Measurements from ENCODE around the gene TRABD2B.

Gene TRABD2B

GRCh38 chr1:47890779-47891178 is 106.4 kb downstream of the TRABD2B start:
- H3K23ac ChIP-seq (ENCODE audit: low read length in 2 of 2) = no peak overlapping the region
- no peak overlapping the region for H2BK120ac ChIP-seq (ENCODE audit: low read depth, low read length)
- no peak overlapping the region for H3K4me2 ChIP-seq (ENCODE audit: low read length, poor library complexity, severe bottlenecking)
- 75% methylated on average over 4 of the region's 5 CpGs for WGBS
- peaks cover 5 to 18% of the 10 kb centered on the region in 2 experiments for H3K27me3 ChIP-seq (ENCODE audit: control insufficient read depth in 1 of 2, insufficient read depth in 1 of 2, low read length in 2 of 2)
- no peak overlapping the region for H2BK5ac ChIP-seq (ENCODE audit: low read depth, low read length, poor library complexity, severe bottlenecking)
- no peaks in the 10 kb centered on the region for H3K9me3 ChIP-seq (ENCODE audit: control insufficient read depth, low read length)
- H4K91ac ChIP-seq (ENCODE audit: low read length) = no peak overlapping the region
- no peaks in the 10 kb centered on the region for H3K79me1 ChIP-seq (replicated peaks; ENCODE audit: low read length, poor library complexity, severe bottlenecking)
- no peak overlapping the region for H3K18ac ChIP-seq (ENCODE audit: low read depth in 1 of 2, low read length in 2 of 2)
- no peaks in the 10 kb centered on the region for H3K36me3 ChIP-seq (ENCODE audit: control insufficient read depth in 1 of 2, insufficient read depth in 2 of 2, low read depth in 1 of 2, low read length in 2 of 2)
- H2AK5ac ChIP-seq (ENCODE audit: low read length, severe bottlenecking) = no peak overlapping the region
- no peak overlapping the region for H3K14ac ChIP-seq (ENCODE audit: low read length in 2 of 2)
- no peak overlapping the region for H3K27ac ChIP-seq (ENCODE audit: low read length, poor library complexity, severe bottlenecking)
- peaks cover 3% of the 10 kb centered on the region for H3K4me1 ChIP-seq (ENCODE audit: control insufficient read depth, insufficient read depth, low read depth, low read length)
- no peak overlapping the region for H2AFZ ChIP-seq (ENCODE audit: low read depth, low read length)
- no peak overlapping the region for H3K4me3 ChIP-seq (ENCODE audit: insufficient read depth in 1 of 2, low read depth in 1 of 2, low read length in 2 of 2)
- H4K8ac ChIP-seq (ENCODE audit: low read length) = no peak overlapping the region
- no peak overlapping the region for H3K4ac ChIP-seq (ENCODE audit: low read depth in 1 of 2, low read length in 2 of 2)
- H3K9ac ChIP-seq (ENCODE audit: low read length) = no peak overlapping the region
- DNase-seq = no peak
- no peak overlapping the region for H2BK15ac ChIP-seq (ENCODE audit: low read depth, poor library complexity, severe bottlenecking)
- H2BK12ac ChIP-seq (ENCODE audit: low read length in 2 of 2) = no peak overlapping the region

- Histone ChIP-seq H3K9ac (ENCODE audit: low read length) (no peak overlapping the region), H3K4me3 (ENCODE audit: insufficient read depth in 1 of 2, low read depth in 1 of 2, low read length in 2 of 2) (no peak overlapping the region), H2BK120ac (ENCODE audit: low read depth, low read length) (no peak overlapping the region), H3K4ac (ENCODE audit: low read depth in 1 of 2, low read length in 2 of 2) (no peak overlapping the region), H4K91ac (ENCODE audit: low read length) (no peak overlapping the region), H3K4me2 (ENCODE audit: low read length, poor library complexity, severe bottlenecking) (no peak overlapping the region), H2AK5ac (ENCODE audit: low read length, severe bottlenecking) (no peak overlapping the region), H3K36me3 (ENCODE audit: control insufficient read depth in 1 of 2, insufficient read depth in 2 of 2, low read depth in 1 of 2, low read length in 2 of 2) (no peaks in the 10 kb centered on the region), H3K9me3 (ENCODE audit: control insufficient read depth, low read length) (no peaks in the 10 kb centered on the region), H3K4me1 (ENCODE audit: control insufficient read depth, insufficient read depth, low read depth, low read length) (peaks cover 1% of the 10 kb centered on the region), H3K18ac (ENCODE audit: low read depth in 1 of 2, low read length in 2 of 2) (no peak overlapping the region), H3K27me3 (ENCODE audit: control insufficient read depth in 1 of 2, insufficient read depth in 1 of 2, low read length in 2 of 2) (peaks cover 5 to 18% of the 10 kb centered on the region in 2 experiments), H2BK5ac (ENCODE audit: low read depth, low read length, poor library complexity, severe bottlenecking) (no peak overlapping the region), H3K27ac (ENCODE audit: low read length, poor library complexity, severe bottlenecking) (no peak overlapping the region), H4K8ac (ENCODE audit: low read length) (no peak overlapping the region), H2AFZ (ENCODE audit: low read depth, low read length) (no peak overlapping the region), H2BK15ac (ENCODE audit: low read depth, poor library complexity, severe bottlenecking) (no peak overlapping the region), H3K14ac (ENCODE audit: low read length in 2 of 2) (no peak overlapping the region), H3K79me1 (replicated peaks; ENCODE audit: low read length, poor library complexity, severe bottlenecking) (no peaks in the 10 kb centered on the region), H2BK12ac (ENCODE audit: low read length in 2 of 2) (no peak overlapping the region), H3K23ac (ENCODE audit: low read length in 2 of 2) (no peak overlapping the region)
- DNase-seq = no peak
- WGBS = 94% methylated on average over 1 of the region's 1 CpG
Measured at GRCh38 chr1:47888294-47888629, 108.9 kb downstream of the TRABD2B start.

- Histone ChIP-seq H3K4ac (ENCODE audit: low read depth in 1 of 2, low read length in 2 of 2) (no peak overlapping the region), H2AFZ (ENCODE audit: low read depth, low read length) (no peak overlapping the region), H2BK5ac (ENCODE audit: low read depth, low read length, poor library complexity, severe bottlenecking) (no peak overlapping the region), H4K8ac (ENCODE audit: low read length) (no peak overlapping the region), H3K27me3 (ENCODE audit: control insufficient read depth in 1 of 2, insufficient read depth in 1 of 2, low read length in 2 of 2) (peaks cover 5 to 18% of the 10 kb centered on the region in 2 experiments), H3K4me3 (ENCODE audit: insufficient read depth in 1 of 2, low read depth in 1 of 2, low read length in 2 of 2) (no peak overlapping the region), H4K91ac (ENCODE audit: low read length) (no peak overlapping the region), H2BK120ac (ENCODE audit: low read depth, low read length) (no peak overlapping the region), H2AK5ac (ENCODE audit: low read length, severe bottlenecking) (no peak overlapping the region), H3K14ac (ENCODE audit: low read length in 2 of 2) (no peak overlapping the region), H3K18ac (ENCODE audit: low read depth in 1 of 2, low read length in 2 of 2) (no peak overlapping the region), H3K9ac (ENCODE audit: low read length) (no peak overlapping the region), H3K9me3 (ENCODE audit: control insufficient read depth, low read length) (no peaks in the 10 kb centered on the region), H3K79me1 (replicated peaks; ENCODE audit: low read length, poor library complexity, severe bottlenecking) (no peaks in the 10 kb centered on the region), H3K4me1 (ENCODE audit: control insufficient read depth, insufficient read depth, low read depth, low read length) (peaks cover 1% of the 10 kb centered on the region), H3K36me3 (ENCODE audit: control insufficient read depth in 1 of 2, insufficient read depth in 2 of 2, low read depth in 1 of 2, low read length in 2 of 2) (no peaks in the 10 kb centered on the region), H3K27ac (ENCODE audit: low read length, poor library complexity, severe bottlenecking) (no peak overlapping the region), H3K23ac (ENCODE audit: low read length in 2 of 2) (no peak overlapping the region), H2BK15ac (ENCODE audit: low read depth, poor library complexity, severe bottlenecking) (no peak overlapping the region), H3K4me2 (ENCODE audit: low read length, poor library complexity, severe bottlenecking) (no peak overlapping the region), H2BK12ac (ENCODE audit: low read length in 2 of 2) (no peak overlapping the region)
- DNase-seq = no peak
- WGBS = 49% methylated on average over 16 of the region's 16 CpGs
Measured at GRCh38 chr1:47887475-47888293, 109.5 kb downstream of the TRABD2B start.

GRCh38 chr1:47887060-47887459 is 110.1 kb downstream of the TRABD2B start:
- Histone ChIP-seq H3K9ac (ENCODE audit: low read length) (no peak overlapping the region), H2BK12ac (ENCODE audit: low read length in 2 of 2) (no peak overlapping the region), H3K4me3 (ENCODE audit: insufficient read depth in 1 of 2, low read depth in 1 of 2, low read length in 2 of 2) (no peak overlapping the region), H4K91ac (ENCODE audit: low read length) (no peak overlapping the region), H4K8ac (ENCODE audit: low read length) (no peak overlapping the region), H3K4me2 (ENCODE audit: low read length, poor library complexity, severe bottlenecking) (no peak overlapping the region), H2AK5ac (ENCODE audit: low read length, severe bottlenecking) (no peak overlapping the region), H2AFZ (ENCODE audit: low read depth, low read length) (no peak overlapping the region), H3K4ac (ENCODE audit: low read depth in 1 of 2, low read length in 2 of 2) (no peak overlapping the region), H2BK120ac (ENCODE audit: low read depth, low read length) (no peak overlapping the region), H3K36me3 (ENCODE audit: control insufficient read depth in 1 of 2, insufficient read depth in 2 of 2, low read depth in 1 of 2, low read length in 2 of 2) (no peaks in the 10 kb centered on the region), H3K27ac (ENCODE audit: low read length, poor library complexity, severe bottlenecking) (no peak overlapping the region), H3K14ac (ENCODE audit: low read length in 2 of 2) (no peak overlapping the region), H3K4me1 (ENCODE audit: control insufficient read depth, insufficient read depth, low read depth, low read length) (peaks cover 1% of the 10 kb centered on the region), H3K79me1 (replicated peaks; ENCODE audit: low read length, poor library complexity, severe bottlenecking) (no peaks in the 10 kb centered on the region), H3K23ac (ENCODE audit: low read length in 2 of 2) (no peak overlapping the region), H3K18ac (ENCODE audit: low read depth in 1 of 2, low read length in 2 of 2) (no peak overlapping the region), H3K27me3 (ENCODE audit: control insufficient read depth in 1 of 2, insufficient read depth in 1 of 2, low read length in 2 of 2) (peaks cover 5 to 18% of the 10 kb centered on the region in 2 experiments), H3K9me3 (ENCODE audit: control insufficient read depth, low read length) (no peaks in the 10 kb centered on the region), H2BK5ac (ENCODE audit: low read depth, low read length, poor library complexity, severe bottlenecking) (no peak overlapping the region), H2BK15ac (ENCODE audit: low read depth, poor library complexity, severe bottlenecking) (no peak overlapping the region)
- DNase-seq = no peak
- 90% methylated on average over 1 of the region's 2 CpGs for WGBS
